Activated naive CD4-positive, alpha-beta T cell treated with anti-CD3 and anti-CD28 coated beads, Interleukin-2, amount 50 U/mL, for 24 hours (primary cell): ENCODE results near the gene ACTN4.

Experiments
- H3K27ac Mint-ChIP-seq: one replicate; pipeline ENCODE4 v1.8.0; 2021; ENCODE audit warnings: mild to moderate bottlenecking, mixed read lengths
- H3K27me3 Mint-ChIP-seq: one replicate; pipeline ENCODE4 v1.8.0; 2021; ENCODE audit warnings: mixed read lengths
- H3K36me3 Mint-ChIP-seq: one replicate; pipeline ENCODE4 v1.8.0; 2021; ENCODE audit warnings: mixed read lengths
- H3K4me1 Mint-ChIP-seq: one replicate; pipeline ENCODE4 v1.8.0; 2021; ENCODE audit warnings: mixed read lengths
- H3K4me3 Mint-ChIP-seq: one replicate; pipeline ENCODE4 v1.8.0; 2021; ENCODE audit warnings: mild to moderate bottlenecking, mixed read lengths
- H3K9me3 Mint-ChIP-seq: one replicate; pipeline ENCODE4 v1.8.0; 2021; ENCODE audit warnings: mixed read lengths

ACTN4 gene

GRCh38 chr19:38701455-38702063, 54.1 kb downstream of the ACTN4 start:
- Mint-ChIP-seq H3K27ac (no peak overlapping the region), H3K36me3 (peaks cover under 1% of the 10 kb centered on the region), H3K4me1 (peaks cover 9% of the 10 kb centered on the region), H3K4me3 (no peak overlapping the region), H3K27me3 (no peaks in the 10 kb centered on the region), H3K9me3 (no peaks in the 10 kb centered on the region)

DNA sequence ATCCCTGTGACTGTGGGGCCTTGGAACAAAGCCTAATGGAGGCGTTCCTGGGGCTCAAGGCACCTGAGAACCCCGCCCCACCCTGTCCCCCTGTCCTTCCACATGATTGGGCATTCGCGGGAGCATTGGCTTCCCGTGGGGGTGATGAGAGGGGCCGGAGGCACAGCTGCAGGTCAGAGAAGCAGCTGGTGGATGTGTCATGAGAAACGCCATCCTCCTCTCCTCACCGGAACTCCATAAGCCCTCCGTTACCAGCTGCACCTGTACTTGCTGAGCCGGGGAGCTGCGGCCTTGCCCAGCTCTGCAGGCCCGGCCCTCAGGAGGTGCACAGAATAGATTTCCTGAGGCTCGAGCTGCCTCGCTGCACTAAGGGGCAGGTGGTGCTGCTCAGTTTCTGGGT, 54.8 kb downstream of the ACTN4 start:
- Mint-ChIP-seq H3K4me3 (no peak overlapping the region), H3K27ac (no peak overlapping the region), H3K27me3 (no peaks in the 10 kb centered on the region), H3K9me3 (no peaks in the 10 kb centered on the region), H3K4me1 (peaks cover 9% of the 10 kb centered on the region), H3K36me3 (peaks cover 1% of the 10 kb centered on the region)

DNA sequence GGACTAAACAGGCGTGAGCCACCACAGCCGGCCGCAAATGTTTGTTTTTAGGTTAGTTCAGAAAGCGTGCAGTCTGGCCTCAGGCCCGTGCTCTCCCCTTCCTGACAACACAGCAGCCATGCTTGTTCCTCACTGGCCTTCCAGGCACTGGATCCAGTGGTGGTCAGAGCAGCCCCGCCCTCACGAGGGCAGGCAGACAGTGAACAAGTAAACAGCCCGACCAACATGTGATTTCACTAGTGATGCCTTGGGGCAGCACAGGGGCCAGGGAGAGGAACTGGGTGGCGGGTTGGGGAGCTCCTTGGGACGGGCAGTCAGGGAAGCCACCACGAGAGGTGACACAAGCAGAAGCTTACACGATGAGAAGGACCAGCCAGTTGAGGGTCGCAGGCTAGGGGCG, 56.1 kb downstream of the ACTN4 start:
- Mint-ChIP-seq H3K4me1 (no peaks in the 10 kb centered on the region), H3K9me3 (no peaks in the 10 kb centered on the region), H3K27ac (no peak overlapping the region), H3K4me3 (no peak overlapping the region), H3K27me3 (no peaks in the 10 kb centered on the region), H3K36me3 (peaks cover 4% of the 10 kb centered on the region)

DNA sequence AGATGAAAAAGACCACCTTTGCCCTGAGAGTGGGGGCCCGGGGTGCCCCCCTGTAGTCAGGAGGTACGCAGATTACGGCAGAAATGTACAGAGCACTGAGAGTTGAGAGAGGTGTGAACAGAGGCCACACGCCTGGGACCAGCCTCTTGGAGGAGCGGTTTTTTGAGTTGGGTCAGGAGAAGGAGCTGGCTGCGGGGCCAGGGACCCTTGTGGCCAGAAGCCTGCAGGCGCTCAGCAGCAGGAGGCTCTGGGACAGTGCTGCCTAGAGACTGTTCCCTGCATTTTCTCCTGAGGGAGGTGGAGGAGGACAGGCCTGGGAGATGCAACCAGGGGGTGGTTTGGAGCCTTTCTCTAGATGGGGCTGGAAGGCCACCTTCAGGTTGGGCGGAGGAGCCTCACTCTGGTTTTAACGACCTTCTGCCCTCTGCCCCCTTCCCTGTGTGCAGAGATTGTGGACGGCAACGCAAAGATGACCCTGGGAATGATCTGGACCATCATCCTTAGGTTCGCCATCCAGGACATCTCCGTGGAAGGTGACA, 57.1 kb downstream of the ACTN4 start:
- Mint-ChIP-seq H3K9me3 (no peaks in the 10 kb centered on the region), H3K4me3 (no peak overlapping the region), H3K27ac (no peak overlapping the region), H3K36me3 (peaks cover 5% of the 10 kb centered on the region), H3K4me1 (no peaks in the 10 kb centered on the region), H3K27me3 (no peaks in the 10 kb centered on the region)

- Mint-ChIP-seq H3K27me3 (no peaks in the 10 kb centered on the region), H3K36me3 (peaks cover 7% of the 10 kb centered on the region), H3K4me3 (no peak overlapping the region), H3K27ac (no peak overlapping the region), H3K9me3 (no peaks in the 10 kb centered on the region), H3K4me1 (no peaks in the 10 kb centered on the region)
These were observed 58.0 kb downstream of the ACTN4 start for GRCh38 chr19:38705197-38706019.

- H3K4me3 Mint-ChIP-seq, result no peak overlapping the region
- H3K36me3 Mint-ChIP-seq, result peaks cover 9% of the 10 kb centered on the region
- H3K4me1 Mint-ChIP-seq, result no peaks in the 10 kb centered on the region
- H3K27me3 Mint-ChIP-seq, result no peaks in the 10 kb centered on the region
- no peak overlapping the region for H3K27ac Mint-ChIP-seq
- no peaks in the 10 kb centered on the region for H3K9me3 Mint-ChIP-seq
These were observed 59.5 kb downstream of the ACTN4 start for GRCh38 chr19:38706792-38707511.

DNA sequence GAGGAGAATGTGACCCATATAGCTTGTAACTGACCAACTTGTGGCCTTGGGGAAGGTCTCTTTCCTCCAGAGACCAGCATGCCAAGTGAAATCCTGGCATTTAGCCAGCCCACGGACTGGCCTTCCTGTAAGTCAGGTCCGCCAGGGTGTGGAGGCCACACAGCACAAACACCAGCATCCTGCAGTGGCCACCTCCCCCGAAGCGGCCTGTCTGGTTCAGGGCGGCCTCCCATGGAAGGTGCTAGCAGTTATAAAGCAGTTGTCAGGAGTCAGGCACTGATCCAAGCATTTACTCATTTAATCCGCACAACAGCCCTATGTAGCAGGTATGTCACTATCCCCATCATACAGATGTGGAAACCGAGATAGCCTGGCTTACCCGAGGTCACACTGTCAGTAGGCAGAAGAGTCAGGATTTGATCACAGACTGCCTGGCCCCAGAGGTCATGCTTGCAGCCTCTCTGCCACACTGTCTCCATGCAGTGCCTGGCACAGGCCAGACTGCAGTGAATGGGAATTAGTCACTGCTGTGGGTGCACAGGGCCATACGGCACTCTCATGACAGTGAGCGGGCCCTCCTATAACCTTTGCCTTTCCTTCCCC, 60.2 kb downstream of the ACTN4 start:
- Mint-ChIP-seq H3K27ac (no peak overlapping the region), H3K27me3 (no peaks in the 10 kb centered on the region), H3K4me3 (no peak overlapping the region), H3K36me3 (peaks cover 9% of the 10 kb centered on the region), H3K9me3 (no peaks in the 10 kb centered on the region), H3K4me1 (no peaks in the 10 kb centered on the region)

GRCh38 chr19:38708413-38709024, 61.1 kb downstream of the ACTN4 start:
- Mint-ChIP-seq H3K9me3 (no peaks in the 10 kb centered on the region), H3K27ac (no peak overlapping the region), H3K27me3 (no peaks in the 10 kb centered on the region), H3K36me3 (peaks cover 9% of the 10 kb centered on the region), H3K4me3 (no peak overlapping the region), H3K4me1 (no peaks in the 10 kb centered on the region)

- no peak overlapping the region for H3K4me3 Mint-ChIP-seq
- no peaks in the 10 kb centered on the region for H3K27me3 Mint-ChIP-seq
- no peak overlapping the region for H3K27ac Mint-ChIP-seq
- H3K36me3 Mint-ChIP-seq, result peaks cover 9% of the 10 kb centered on the region
- no peaks in the 10 kb centered on the region for H3K4me1 Mint-ChIP-seq
- no peaks in the 10 kb centered on the region for H3K9me3 Mint-ChIP-seq
These were observed 61.7 kb downstream of the ACTN4 start for GRCh38 chr19:38709119-38709518.

GRCh38 chr19:38709671-38710415, 62.4 kb downstream of the ACTN4 start:
- Mint-ChIP-seq H3K27me3 (no peaks in the 10 kb centered on the region), H3K9me3 (no peaks in the 10 kb centered on the region), H3K27ac (no peak overlapping the region), H3K4me3 (no peak overlapping the region), H3K36me3 (peaks cover 9% of the 10 kb centered on the region), H3K4me1 (no peaks in the 10 kb centered on the region)

DNA sequence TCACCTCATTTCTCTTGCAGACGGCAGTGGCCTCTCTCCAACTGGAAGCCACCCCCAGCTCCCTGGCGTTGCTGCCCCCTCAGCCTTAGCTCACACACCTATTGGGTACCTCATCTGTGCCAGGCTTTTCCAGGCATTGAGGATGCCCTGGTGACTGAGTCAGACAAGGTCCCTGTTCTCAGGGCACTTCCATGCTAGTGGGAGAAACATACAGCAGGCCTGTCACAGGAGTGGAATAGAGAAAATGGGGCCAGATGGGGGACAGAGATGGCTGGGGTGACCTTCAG, 62.9 kb downstream of the ACTN4 start:
- H3K36me3 Mint-ChIP-seq, result peaks cover 9% of the 10 kb centered on the region
- H3K4me3 Mint-ChIP-seq, result no peak overlapping the region

DNA sequence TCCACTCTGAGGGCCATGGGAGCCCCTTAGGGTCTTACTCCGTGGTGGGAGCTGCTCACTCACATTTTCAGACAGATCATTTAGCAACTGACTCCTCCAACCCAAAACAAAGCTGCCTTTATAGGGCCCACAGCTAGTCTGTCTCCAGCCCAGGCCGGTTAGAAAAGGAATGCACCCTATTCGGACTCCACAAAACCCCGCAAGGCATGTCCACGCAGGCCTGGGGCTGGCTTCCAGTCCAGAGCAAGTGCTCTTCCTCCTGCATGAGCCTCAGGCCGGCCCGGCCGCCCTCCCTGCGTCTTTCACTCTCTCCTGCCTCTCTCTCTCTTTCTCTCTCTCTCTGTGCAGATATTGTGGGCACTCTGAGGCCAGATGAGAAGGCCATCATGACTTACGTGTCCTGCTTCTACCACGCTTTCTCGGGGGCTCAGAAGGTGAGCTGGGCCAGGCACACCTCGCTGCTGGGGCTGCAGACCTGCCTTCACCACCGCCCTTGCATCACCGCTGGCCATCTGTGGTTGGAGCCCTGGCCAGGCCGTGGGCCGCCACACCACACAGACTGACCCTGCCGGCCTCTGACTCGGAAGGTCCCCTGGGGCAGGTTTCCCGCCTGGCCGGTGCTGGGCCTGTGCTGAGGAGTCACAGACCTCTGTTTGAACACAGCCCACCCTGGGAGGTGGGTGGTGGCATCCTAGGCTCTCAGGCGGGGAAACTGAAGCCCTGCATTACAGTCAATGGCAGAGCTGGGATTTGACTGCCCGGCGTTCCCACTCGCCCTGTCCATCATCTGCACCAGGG, 63.7 kb downstream of the ACTN4 start:
- Mint-ChIP-seq H3K27me3 (no peaks in the 10 kb centered on the region), H3K9me3 (no peaks in the 10 kb centered on the region), H3K27ac (no peak overlapping the region), H3K4me3 (no peak overlapping the region), H3K4me1 (no peaks in the 10 kb centered on the region), H3K36me3 (peaks cover 9% of the 10 kb centered on the region)

More for the DNA sequence above, 62.9 kb downstream of the ACTN4 start:
- no peaks in the 10 kb centered on the region for H3K4me1 Mint-ChIP-seq
- no peak overlapping the region for H3K27ac Mint-ChIP-seq
- no peaks in the 10 kb centered on the region for H3K27me3 Mint-ChIP-seq
- H3K9me3 Mint-ChIP-seq, result no peaks in the 10 kb centered on the region

GRCh38 chr19:38711726-38712153, 64.3 kb downstream of the ACTN4 start:
- Mint-ChIP-seq H3K36me3 (peaks cover 11% of the 10 kb centered on the region), H3K4me3 (no peak overlapping the region), H3K9me3 (no peaks in the 10 kb centered on the region), H3K27me3 (no peaks in the 10 kb centered on the region), H3K4me1 (no peaks in the 10 kb centered on the region), H3K27ac (no peak overlapping the region)

DNA sequence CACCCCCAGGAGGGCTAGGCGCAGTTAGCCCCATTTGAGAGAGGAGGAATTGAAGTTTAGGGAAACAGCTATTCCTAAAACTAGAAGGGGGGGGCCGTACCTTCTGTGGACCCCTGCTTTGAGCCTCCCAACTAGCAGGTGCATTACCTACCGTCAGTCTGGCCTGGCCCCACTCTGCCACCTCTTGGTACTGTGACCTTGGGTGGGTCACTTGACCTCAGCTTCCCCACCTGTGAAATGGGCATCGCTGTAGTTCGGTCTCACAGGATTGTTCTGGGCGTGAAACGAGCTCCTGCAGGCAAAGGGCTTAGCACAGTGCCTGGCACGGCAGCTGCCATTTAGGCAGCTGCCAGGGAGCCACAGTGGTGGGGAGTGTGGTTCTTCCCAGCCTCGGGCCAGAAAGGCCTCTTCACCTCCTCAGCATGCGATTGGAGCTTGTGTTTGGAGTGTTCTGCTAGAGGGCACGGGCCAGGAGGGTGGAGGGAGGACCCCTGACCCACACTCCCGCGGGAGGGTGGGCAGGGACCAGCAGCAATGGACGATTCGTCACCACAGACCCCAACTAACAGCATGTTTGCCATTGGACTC, 64.8 kb downstream of the ACTN4 start:
- Mint-ChIP-seq H3K4me1 (no peaks in the 10 kb centered on the region), H3K36me3 (peaks cover 11% of the 10 kb centered on the region), H3K9me3 (no peaks in the 10 kb centered on the region), H3K27me3 (no peaks in the 10 kb centered on the region), H3K27ac (no peak overlapping the region), H3K4me3 (no peak overlapping the region)
